HepG2 (cell line): ENCODE results near the gene PRKN.

ENCODE experiments used
- KAT8 ChIP-seq: IDR thresholded peaks from 2 replicates; pipeline ENCODE4 v1.6.1; 2016; ENCODE audit warnings: missing genetic modification reagents, missing compliant biosample characterization
- MAFG ChIP-seq: sonication (generic); formaldehyde crosslinking; IDR thresholded peaks from 2 replicates; pipeline ENCODE4 v1.5.1; 2020; ENCODE audit warnings: mild to moderate bottlenecking, missing genetic modification reagents
- NFE2L2 ChIP-seq: fragments of 150-350 bp; IDR thresholded peaks from 2 replicates; pipeline ENCODE4 v1.6.1; 2014; ENCODE audit warnings: low read length
- PAF1 ChIP-seq: IDR thresholded peaks from 2 replicates; pipeline ENCODE4 v1.6.1; 2016; ENCODE audit warnings: missing genetic modification reagents, missing compliant biosample characterization
- TCF7 ChIP-seq: sonication (generic); IDR thresholded peaks from 2 replicates; pipeline ENCODE4 v1.6.1; 2016; ENCODE audit warnings: antibody characterized with exemption, low read depth
- ZNF121 ChIP-seq: sonication (generic); formaldehyde crosslinking; IDR thresholded peaks from 2 replicates; pipeline ENCODE4 v1.5.0; 2020; ENCODE audit warnings: mild to moderate bottlenecking, missing genetic modification reagents
- ZNF772 ChIP-seq: sonication (generic); formaldehyde crosslinking; IDR thresholded peaks from 2 replicates; pipeline ENCODE4 v1.5.0; 2020; ENCODE audit warnings: mild to moderate bottlenecking, missing genetic modification reagents
- TF ChIP-seq, protein P1 (sequence below): sonication (generic); formaldehyde crosslinking; IDR thresholded peaks from 2 replicates; pipeline ENCODE4 v1.5.0; 2020; ENCODE audit warnings: mild to moderate bottlenecking, missing genetic modification reagents, moderate library complexity
- TF ChIP-seq, protein P2 (sequence below): sonication (generic); formaldehyde crosslinking; IDR thresholded peaks from 2 replicates; pipeline ENCODE4 v1.5.0; 2020; ENCODE audit warnings: mild to moderate bottlenecking, missing genetic modification reagents
- TF ChIP-seq, protein P3 (sequence below): sonication (generic); formaldehyde crosslinking; IDR thresholded peaks from 2 replicates; pipeline ENCODE4 v1.5.1; 2020; ENCODE audit warnings: mild to moderate bottlenecking, moderate library complexity, missing genetic modification reagents
- TF ChIP-seq, protein P4 (sequence below), 2 experiments: sonication (generic) in 1 of 2; formaldehyde crosslinking in 1 of 2; IDR thresholded peaks; 2 replicates each; pipeline versions ENCODE4 v1.5.1 to v1.6.1; 2011 to 2020; ENCODE audit warnings: borderline replicate concordance in 1 of 2, low read depth in 1 of 2, low read length in 1 of 2, mild to moderate bottlenecking in 1 of 2, missing genetic modification reagents in 1 of 2, moderate library complexity in 1 of 2
- TF ChIP-seq, protein P5 (sequence below), 2 experiments: sonication (generic) in 1 of 2; formaldehyde crosslinking in 1 of 2; IDR thresholded peaks; 2 replicates each; pipeline versions ENCODE4 v1.4.0 to v1.6.1; 2016 to 2020; ENCODE audit warnings: borderline replicate concordance in 1 of 2, low read depth in 1 of 2, mild to moderate bottlenecking in 1 of 2, missing genetic modification reagents in 1 of 2
- TF ChIP-seq, protein P6 (sequence below): sonication (generic); formaldehyde crosslinking; IDR thresholded peaks from 2 replicates; pipeline ENCODE4 v1.4.0; 2020; ENCODE audit warnings: missing genetic modification reagents
- TF ChIP-seq, protein P7 (sequence below): sonication (generic); formaldehyde crosslinking; IDR thresholded peaks from 2 replicates; pipeline ENCODE4 v1.4.0; 2020; ENCODE audit warnings: mild to moderate bottlenecking, low read depth, missing genetic modification reagents

DNA sequence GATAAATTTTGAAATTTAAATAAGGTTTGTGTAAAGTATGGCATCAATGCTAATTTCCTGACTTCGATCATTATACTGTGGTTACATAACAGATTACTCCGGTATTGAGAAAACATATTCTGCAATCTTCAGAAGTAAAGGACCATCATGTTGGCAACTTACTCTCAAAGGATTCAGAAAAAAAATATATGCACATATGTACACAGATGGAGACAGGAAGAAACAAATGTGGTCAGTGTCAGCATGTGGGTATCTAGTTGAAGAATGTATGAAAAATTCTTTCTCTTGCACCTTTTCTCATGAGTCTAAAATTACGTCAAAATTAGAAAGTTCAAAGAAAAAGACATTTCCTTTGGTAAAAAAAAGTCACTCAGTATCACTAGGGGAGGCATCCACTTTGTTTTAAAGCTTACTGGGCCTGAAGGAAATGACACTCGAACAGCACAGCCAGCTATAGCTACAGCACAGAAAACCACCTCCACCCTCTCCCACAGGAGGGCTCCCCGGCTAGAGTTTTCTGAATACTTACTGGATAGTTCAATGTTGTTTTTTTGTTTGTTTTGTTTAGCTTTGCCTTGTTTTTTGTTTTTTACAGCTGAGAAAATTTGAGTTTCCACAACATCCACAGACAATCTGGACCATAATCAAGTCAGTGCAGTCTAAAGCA lies 1136.5 kb downstream of the PRKN start:
- TF ChIP-seq, protein P1, sequence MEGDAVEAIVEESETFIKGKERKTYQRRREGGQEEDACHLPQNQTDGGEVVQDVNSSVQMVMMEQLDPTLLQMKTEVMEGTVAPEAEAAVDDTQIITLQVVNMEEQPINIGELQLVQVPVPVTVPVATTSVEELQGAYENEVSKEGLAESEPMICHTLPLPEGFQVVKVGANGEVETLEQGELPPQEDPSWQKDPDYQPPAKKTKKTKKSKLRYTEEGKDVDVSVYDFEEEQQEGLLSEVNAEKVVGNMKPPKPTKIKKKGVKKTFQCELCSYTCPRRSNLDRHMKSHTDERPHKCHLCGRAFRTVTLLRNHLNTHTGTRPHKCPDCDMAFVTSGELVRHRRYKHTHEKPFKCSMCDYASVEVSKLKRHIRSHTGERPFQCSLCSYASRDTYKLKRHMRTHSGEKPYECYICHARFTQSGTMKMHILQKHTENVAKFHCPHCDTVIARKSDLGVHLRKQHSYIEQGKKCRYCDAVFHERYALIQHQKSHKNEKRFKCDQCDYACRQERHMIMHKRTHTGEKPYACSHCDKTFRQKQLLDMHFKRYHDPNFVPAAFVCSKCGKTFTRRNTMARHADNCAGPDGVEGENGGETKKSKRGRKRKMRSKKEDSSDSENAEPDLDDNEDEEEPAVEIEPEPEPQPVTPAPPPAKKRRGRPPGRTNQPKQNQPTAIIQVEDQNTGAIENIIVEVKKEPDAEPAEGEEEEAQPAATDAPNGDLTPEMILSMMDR (CRISPR knock-in tag): no peak
- TF ChIP-seq, protein P2, sequence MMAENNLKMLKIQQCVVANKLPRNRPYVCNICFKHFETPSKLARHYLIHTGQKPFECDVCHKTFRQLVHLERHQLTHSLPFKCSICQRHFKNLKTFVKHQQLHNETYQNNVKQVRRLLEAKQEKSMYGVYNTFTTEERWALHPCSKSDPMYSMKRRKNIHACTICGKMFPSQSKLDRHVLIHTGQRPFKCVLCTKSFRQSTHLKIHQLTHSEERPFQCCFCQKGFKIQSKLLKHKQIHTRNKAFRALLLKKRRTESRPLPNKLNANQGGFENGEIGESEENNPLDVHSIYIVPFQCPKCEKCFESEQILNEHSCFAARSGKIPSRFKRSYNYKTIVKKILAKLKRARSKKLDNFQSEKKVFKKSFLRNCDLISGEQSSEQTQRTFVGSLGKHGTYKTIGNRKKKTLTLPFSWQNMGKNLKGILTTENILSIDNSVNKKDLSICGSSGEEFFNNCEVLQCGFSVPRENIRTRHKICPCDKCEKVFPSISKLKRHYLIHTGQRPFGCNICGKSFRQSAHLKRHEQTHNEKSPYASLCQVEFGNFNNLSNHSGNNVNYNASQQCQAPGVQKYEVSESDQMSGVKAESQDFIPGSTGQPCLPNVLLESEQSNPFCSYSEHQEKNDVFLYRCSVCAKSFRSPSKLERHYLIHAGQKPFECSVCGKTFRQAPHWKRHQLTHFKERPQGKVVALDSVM: no peak
- TF ChIP-seq, protein P3, sequence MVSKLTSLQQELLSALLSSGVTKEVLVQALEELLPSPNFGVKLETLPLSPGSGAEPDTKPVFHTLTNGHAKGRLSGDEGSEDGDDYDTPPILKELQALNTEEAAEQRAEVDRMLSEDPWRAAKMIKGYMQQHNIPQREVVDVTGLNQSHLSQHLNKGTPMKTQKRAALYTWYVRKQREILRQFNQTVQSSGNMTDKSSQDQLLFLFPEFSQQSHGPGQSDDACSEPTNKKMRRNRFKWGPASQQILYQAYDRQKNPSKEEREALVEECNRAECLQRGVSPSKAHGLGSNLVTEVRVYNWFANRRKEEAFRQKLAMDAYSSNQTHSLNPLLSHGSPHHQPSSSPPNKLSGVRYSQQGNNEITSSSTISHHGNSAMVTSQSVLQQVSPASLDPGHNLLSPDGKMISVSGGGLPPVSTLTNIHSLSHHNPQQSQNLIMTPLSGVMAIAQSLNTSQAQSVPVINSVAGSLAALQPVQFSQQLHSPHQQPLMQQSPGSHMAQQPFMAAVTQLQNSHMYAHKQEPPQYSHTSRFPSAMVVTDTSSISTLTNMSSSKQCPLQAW (CRISPR knock-in tag): no peak
- TF ChIP-seq NFE2L2 (no peak), KAT8 (CRISPR knock-in tag) (no peak), PAF1 (CRISPR knock-in tag) (no peak), ZNF772 (CRISPR knock-in tag) (no peak), TCF7 (no peak), ZNF121 (CRISPR knock-in tag) (no peak), MAFG (CRISPR knock-in tag) (no peak)
- TF ChIP-seq, protein P4, sequence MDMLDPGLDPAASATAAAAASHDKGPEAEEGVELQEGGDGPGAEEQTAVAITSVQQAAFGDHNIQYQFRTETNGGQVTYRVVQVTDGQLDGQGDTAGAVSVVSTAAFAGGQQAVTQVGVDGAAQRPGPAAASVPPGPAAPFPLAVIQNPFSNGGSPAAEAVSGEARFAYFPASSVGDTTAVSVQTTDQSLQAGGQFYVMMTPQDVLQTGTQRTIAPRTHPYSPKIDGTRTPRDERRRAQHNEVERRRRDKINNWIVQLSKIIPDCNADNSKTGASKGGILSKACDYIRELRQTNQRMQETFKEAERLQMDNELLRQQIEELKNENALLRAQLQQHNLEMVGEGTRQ (IDR thresholded peaks at IDR 0.05; ENCODE audit: low read depth, low read length): no peak
- TF ChIP-seq, protein P4 (CRISPR knock-in tag; IDR thresholded peaks at IDR 0.05; ENCODE audit: borderline replicate concordance): no peak
- TF ChIP-seq, protein P5, sequence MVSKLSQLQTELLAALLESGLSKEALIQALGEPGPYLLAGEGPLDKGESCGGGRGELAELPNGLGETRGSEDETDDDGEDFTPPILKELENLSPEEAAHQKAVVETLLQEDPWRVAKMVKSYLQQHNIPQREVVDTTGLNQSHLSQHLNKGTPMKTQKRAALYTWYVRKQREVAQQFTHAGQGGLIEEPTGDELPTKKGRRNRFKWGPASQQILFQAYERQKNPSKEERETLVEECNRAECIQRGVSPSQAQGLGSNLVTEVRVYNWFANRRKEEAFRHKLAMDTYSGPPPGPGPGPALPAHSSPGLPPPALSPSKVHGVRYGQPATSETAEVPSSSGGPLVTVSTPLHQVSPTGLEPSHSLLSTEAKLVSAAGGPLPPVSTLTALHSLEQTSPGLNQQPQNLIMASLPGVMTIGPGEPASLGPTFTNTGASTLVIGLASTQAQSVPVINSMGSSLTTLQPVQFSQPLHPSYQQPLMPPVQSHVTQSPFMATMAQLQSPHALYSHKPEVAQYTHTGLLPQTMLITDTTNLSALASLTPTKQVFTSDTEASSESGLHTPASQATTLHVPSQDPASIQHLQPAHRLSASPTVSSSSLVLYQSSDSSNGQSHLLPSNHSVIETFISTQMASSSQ (IDR thresholded peaks at IDR 0.05; ENCODE audit: low read depth): no peak
- TF ChIP-seq, protein P5 (CRISPR knock-in tag; IDR thresholded peaks at IDR 0.05; ENCODE audit: borderline replicate concordance): no peak
- TF ChIP-seq, protein P6, sequence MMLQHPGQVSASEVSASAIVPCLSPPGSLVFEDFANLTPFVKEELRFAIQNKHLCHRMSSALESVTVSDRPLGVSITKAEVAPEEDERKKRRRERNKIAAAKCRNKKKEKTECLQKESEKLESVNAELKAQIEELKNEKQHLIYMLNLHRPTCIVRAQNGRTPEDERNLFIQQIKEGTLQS (CRISPR knock-in tag): no peak
- TF ChIP-seq, protein P7, sequence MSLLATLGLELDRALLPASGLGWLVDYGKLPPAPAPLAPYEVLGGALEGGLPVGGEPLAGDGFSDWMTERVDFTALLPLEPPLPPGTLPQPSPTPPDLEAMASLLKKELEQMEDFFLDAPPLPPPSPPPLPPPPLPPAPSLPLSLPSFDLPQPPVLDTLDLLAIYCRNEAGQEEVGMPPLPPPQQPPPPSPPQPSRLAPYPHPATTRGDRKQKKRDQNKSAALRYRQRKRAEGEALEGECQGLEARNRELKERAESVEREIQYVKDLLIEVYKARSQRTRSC: no peak
